Measurements from ENCODE around the gene KIF25.

GRCh38 chr6:168083514-168083885 lies 86.0 kb downstream of the KIF25 start:
- TF ChIP-seq POLR2AphosphoS5 (IDR thresholded peaks at IDR 0.05), result no peak
- TF ChIP-seq POLR2A (IDR thresholded peaks at IDR 0.05), result no peak
- TF ChIP-seq EP300 (IDR thresholded peaks at IDR 0.05), result no peak
- no peak for TF ChIP-seq CTCF (IDR thresholded peaks at IDR 0.05)
